ENCODE results near the gene VEZT. TPM values are rescaled to one million over a fixed set of nuclear protein-coding genes. Genes with fewer than 3 reads are reported as not detected.
"Not testable (repeated sequence)": the region's sequence is repeated elsewhere in the genome, so short reads cannot be mapped to it uniquely, and the experiment has no call there.

Gene VEZT
- total RNA-seq, 1 donor from 2014 or later = 64.2 TPM

DNA sequence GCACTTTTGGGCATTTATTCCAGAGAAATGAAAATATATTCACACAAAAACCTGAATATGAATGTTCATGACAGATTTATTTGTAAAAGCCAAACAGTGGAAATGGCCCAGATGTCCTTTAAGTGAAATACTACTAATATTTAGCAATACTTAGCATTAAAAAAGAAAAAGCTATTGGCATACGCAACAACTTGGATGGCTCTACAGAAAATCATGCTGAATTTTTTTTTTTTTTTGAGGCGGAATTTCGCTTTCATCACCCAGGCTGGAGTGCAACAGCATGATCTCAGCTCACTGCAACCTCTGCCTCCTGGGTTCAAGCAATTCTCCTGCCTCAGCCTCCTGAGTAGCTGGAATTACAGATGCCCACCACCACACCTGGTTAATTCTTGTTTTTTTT, 24.5 kb upstream of the VEZT start:
- DNase-seq (no peak), ATAC-seq (no peak)
- intact Hi-C loops (cut with DNase I) = no loop called here
- Histone ChIP-seq H3K9me3 (no peaks in the 10 kb centered on the region), H3K27me3 (ENCODE audit: low read depth) (no peaks in the 10 kb centered on the region), H3K4me3 (no peak overlapping the region), H3K27ac (no peak overlapping the region), H3K36me3 (no peaks in the 10 kb centered on the region), H3K4me1 (peaks cover 5% of the 10 kb centered on the region)
- TF ChIP-seq, protein P1, sequence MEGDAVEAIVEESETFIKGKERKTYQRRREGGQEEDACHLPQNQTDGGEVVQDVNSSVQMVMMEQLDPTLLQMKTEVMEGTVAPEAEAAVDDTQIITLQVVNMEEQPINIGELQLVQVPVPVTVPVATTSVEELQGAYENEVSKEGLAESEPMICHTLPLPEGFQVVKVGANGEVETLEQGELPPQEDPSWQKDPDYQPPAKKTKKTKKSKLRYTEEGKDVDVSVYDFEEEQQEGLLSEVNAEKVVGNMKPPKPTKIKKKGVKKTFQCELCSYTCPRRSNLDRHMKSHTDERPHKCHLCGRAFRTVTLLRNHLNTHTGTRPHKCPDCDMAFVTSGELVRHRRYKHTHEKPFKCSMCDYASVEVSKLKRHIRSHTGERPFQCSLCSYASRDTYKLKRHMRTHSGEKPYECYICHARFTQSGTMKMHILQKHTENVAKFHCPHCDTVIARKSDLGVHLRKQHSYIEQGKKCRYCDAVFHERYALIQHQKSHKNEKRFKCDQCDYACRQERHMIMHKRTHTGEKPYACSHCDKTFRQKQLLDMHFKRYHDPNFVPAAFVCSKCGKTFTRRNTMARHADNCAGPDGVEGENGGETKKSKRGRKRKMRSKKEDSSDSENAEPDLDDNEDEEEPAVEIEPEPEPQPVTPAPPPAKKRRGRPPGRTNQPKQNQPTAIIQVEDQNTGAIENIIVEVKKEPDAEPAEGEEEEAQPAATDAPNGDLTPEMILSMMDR (IDR thresholded peaks at IDR 0.05) = no peak

DNA sequence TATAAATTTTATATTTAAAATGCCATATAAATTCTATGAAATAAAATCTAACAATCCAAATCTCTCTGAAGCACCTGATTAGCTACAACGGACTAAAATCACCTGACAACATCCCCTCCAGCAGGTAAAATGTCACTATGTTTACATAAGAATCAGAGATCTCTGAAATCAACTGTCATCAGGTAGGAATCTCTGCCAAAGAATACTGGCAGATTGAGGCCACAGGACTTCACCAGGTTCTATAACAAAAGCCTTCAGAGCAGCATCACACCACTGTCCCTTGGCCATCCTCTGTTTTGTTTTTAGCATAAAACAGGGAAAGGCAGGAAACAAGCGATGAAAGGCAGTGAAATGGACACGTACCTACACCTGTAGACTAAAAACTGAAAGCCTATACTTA, 22.5 kb upstream of the VEZT start:
- Histone ChIP-seq H3K27ac (no peak overlapping the region), H3K9me3 (no peaks in the 10 kb centered on the region), H3K4me3 (no peak overlapping the region), H3K4me1 (peaks cover 11% of the 10 kb centered on the region), H3K36me3 (no peaks in the 10 kb centered on the region), H3K27me3 (ENCODE audit: low read depth) (no peaks in the 10 kb centered on the region)
- ATAC-seq (no peak), DNase-seq (no peak)
- TF ChIP-seq, protein P1 (IDR thresholded peaks at IDR 0.05) = no peak
- intact Hi-C loops (cut with DNase I) = no loop called here

DNA sequence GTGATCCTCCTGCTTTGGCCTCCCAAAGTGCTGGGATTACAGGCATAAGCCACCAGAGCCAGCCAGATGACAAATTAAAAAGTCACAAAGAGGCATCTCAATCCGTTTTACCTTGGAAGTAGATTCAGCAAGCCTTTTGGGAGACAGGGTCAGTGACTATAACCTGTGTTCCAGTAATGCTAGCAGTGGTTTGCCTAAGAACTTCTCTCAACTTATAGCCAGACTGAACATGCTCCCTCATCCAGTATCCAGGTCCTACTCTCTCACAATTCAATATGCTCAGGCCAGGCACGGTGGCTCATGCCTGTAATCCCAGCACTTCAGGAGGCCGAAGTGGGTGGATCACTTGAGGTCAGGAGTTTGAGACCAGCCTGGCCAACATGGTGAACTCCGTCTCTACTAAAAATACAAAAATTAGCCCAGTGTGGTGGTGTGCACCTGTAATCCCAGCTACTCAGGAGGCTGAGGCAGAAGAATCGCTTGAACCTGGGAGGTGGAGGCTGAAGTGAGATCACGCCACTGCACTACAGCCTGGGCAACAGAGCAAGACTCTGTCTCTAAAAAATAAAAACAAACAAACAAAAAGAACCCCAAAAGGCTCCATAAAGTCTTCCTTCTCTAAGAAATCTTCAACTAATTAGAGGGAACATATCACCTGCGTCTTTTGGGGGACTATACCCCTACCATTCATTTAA, 20.6 kb upstream of the VEZT start:
- H3K4me3 ChIP-seq; DNase-seq; H3K27ac ChIP-seq; H3K9me3 ChIP-seq; H3K27me3 ChIP-seq (ENCODE audit: low read depth); ATAC-seq; intact Hi-C loops (cut with DNase I); H3K36me3 ChIP-seq: not testable (repeated sequence)
- peaks cover 21% of the 10 kb centered on the region for H3K4me1 ChIP-seq

DNA sequence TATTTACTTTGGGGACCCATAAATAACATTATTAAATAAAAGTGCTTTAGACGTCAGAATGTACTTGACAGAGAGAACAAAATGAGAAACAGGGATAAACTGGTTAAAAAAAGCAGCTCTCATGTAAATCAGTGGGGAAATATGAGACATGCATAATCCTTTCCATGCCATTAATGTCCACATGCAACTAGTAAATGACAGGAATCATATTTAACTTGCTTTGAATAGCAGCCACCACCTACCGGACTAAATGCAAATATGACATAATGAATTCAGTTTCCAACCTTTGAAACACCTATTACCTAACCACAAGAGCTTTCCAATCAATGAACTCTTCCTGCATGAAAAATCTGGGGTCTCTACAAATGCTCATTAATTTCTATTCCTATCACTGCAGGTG, 20.0 kb upstream of the VEZT start:
- intact Hi-C loops (cut with DNase I) = no loop called here
- DNase-seq = no peak
- no peak overlapping the region for H3K4me3 ChIP-seq
- no peaks in the 10 kb centered on the region for H3K9me3 ChIP-seq
- no peaks in the 10 kb centered on the region for H3K27me3 ChIP-seq (ENCODE audit: low read depth)
- TF ChIP-seq, protein P1 (IDR thresholded peaks at IDR 0.05) = no peak
- H3K4me1 ChIP-seq = peaks cover 27% of the 10 kb centered on the region
- no peaks in the 10 kb centered on the region for H3K36me3 ChIP-seq
- H3K27ac ChIP-seq = no peak overlapping the region
- ATAC-seq = no peak

DNA sequence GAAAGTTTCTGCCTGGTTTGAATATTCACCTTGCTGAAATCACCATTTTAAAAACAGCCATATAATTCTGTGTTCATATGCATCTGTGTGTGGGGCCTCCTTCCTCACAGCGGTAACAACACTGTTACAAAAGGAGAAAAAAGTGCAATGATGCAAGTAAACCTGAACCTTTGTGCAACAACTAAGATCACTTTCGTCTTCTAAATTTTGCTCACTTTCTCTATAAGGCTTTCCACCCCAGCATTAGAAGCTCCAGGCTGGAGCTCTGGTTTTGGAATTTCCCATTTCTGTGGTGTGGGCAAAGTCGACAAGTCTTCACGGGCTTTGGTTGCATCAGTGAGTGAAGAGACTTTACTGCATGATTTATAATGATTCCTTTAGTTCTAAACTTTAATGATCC, 18.7 kb upstream of the VEZT start:
- DNase-seq (no peak), ATAC-seq (no peak)
- Histone ChIP-seq H3K4me1 (peaks cover 39% of the 10 kb centered on the region), H3K27ac (no peak overlapping the region), H3K9me3 (no peaks in the 10 kb centered on the region), H3K27me3 (ENCODE audit: low read depth) (no peaks in the 10 kb centered on the region), H3K4me3 (no peak overlapping the region), H3K36me3 (no peaks in the 10 kb centered on the region)
- intact Hi-C loops (cut with DNase I) = no loop called here
- TF ChIP-seq, protein P1 (IDR thresholded peaks at IDR 0.05) = no peak

DNA sequence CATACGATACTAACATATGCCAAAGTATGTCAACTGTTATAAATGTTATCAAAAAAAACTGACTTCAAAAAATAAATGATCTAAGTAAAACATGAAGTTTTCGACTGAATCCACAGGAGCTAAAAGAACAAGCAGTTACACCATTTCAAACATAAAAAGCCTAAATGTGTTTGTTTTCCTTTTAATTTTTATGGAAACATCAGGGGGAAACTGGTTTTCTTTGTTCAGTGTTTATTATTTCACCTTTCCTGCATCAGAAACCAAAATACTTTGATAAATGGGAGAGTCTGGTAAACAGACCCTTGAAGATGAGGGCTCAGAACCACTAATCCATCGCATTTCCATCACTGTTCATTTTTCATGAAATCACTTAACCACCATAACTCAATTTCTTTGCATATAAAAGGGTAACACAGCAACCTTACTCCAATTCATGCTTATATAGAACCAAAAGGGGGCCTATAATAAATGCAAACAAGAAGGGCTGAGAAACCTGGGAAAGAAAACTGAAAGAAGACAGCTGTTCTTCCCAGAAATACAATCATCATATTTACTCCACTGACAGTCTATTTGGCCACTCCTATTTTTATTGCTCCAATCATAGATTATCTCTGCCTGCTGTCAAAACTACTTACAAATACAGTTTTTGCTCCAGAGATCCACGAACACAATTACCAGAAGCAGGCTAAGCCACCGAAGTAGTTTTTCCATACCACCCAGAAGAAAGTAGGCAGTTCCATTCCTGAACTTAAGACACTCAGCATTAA, 17.3 kb upstream of the VEZT start:
- no peaks in the 10 kb centered on the region for H3K36me3 ChIP-seq
- peak overlapping the region; percentile 18 for H3K27ac ChIP-seq
- intact Hi-C loops (cut with DNase I) = no loop called here
- ATAC-seq = no peak
- no peak for DNase-seq
- TF ChIP-seq, protein P1 (IDR thresholded peaks at IDR 0.05) = no peak
- peaks cover 53% of the 10 kb centered on the region for H3K4me1 ChIP-seq
- no peak overlapping the region for H3K4me3 ChIP-seq
- no peaks in the 10 kb centered on the region for H3K27me3 ChIP-seq (ENCODE audit: low read depth)
- no peaks in the 10 kb centered on the region for H3K9me3 ChIP-seq

Measured in lower lobe of right lung (tissue), 2 donors.